ENCODE measurements around the gene ARL2. TPM values are rescaled to one million over a fixed set of nuclear protein-coding genes. Genes with fewer than 3 reads are reported as not detected.
A peak's percentile ranks its signal among the peaks of the same experiment; 100 is the strongest.

Gene ARL2
- total RNA-seq, 1 experiment from 2014 or later = 171 TPM

GRCh38 chr11:65026810-65027209, 12.8 kb downstream of the ARL2 start:
- ATAC-seq = no peak
- TF ChIP-seq NR1H2 (CRISPR knock-in tag; IDR thresholded peaks at IDR 0.05) (no peak), ZNF396 (CRISPR knock-in tag; IDR thresholded peaks at IDR 0.05; ENCODE audit: borderline replicate concordance) (no peak), ETV6 (CRISPR knock-in tag; IDR thresholded peaks at IDR 0.05) (no peak), OVOL2 (CRISPR knock-in tag; IDR thresholded peaks at IDR 0.05; ENCODE audit: borderline replicate concordance) (no peak), FOXK1 (CRISPR knock-in tag; IDR thresholded peaks at IDR 0.05) (no peak), FOXP4 (CRISPR knock-in tag; IDR thresholded peaks at IDR 0.05) (no peak), ZNF423 (CRISPR knock-in tag; IDR thresholded peaks at IDR 0.05) (no peak), RORB (CRISPR knock-in tag; IDR thresholded peaks at IDR 0.05) (no peak), CREM (CRISPR knock-in tag; IDR thresholded peaks at IDR 0.05) (no peak), FOXP1 (CRISPR knock-in tag; IDR thresholded peaks at IDR 0.05; ENCODE audit: borderline replicate concordance) (no peak), PRRX2 (CRISPR knock-in tag; IDR thresholded peaks at IDR 0.05) (no peak), FOXJ3 (CRISPR knock-in tag; IDR thresholded peaks at IDR 0.05; ENCODE audit: borderline replicate concordance) (no peak)
- TF ChIP-seq, protein P1, sequence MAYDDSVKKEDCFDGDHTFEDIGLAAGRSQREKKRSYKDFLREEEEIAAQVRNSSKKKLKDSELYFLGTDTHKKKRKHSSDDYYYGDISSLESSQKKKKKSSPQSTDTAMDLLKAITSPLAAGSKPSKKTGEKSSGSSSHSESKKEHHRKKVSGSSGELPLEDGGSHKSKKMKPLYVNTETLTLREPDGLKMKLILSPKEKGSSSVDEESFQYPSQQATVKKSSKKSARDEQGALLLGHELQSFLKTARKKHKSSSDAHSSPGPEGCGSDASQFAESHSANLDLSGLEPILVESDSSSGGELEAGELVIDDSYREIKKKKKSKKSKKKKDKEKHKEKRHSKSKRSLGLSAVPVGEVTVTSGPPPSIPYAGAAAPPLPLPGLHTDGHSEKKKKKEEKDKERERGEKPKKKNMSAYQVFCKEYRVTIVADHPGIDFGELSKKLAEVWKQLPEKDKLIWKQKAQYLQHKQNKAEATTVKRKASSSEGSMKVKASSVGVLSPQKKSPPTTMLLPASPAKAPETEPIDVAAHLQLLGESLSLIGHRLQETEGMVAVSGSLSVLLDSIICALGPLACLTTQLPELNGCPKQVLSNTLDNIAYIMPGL (CRISPR knock-in tag; IDR thresholded peaks at IDR 0.05) = no peak
- TF ChIP-seq, protein P2, sequence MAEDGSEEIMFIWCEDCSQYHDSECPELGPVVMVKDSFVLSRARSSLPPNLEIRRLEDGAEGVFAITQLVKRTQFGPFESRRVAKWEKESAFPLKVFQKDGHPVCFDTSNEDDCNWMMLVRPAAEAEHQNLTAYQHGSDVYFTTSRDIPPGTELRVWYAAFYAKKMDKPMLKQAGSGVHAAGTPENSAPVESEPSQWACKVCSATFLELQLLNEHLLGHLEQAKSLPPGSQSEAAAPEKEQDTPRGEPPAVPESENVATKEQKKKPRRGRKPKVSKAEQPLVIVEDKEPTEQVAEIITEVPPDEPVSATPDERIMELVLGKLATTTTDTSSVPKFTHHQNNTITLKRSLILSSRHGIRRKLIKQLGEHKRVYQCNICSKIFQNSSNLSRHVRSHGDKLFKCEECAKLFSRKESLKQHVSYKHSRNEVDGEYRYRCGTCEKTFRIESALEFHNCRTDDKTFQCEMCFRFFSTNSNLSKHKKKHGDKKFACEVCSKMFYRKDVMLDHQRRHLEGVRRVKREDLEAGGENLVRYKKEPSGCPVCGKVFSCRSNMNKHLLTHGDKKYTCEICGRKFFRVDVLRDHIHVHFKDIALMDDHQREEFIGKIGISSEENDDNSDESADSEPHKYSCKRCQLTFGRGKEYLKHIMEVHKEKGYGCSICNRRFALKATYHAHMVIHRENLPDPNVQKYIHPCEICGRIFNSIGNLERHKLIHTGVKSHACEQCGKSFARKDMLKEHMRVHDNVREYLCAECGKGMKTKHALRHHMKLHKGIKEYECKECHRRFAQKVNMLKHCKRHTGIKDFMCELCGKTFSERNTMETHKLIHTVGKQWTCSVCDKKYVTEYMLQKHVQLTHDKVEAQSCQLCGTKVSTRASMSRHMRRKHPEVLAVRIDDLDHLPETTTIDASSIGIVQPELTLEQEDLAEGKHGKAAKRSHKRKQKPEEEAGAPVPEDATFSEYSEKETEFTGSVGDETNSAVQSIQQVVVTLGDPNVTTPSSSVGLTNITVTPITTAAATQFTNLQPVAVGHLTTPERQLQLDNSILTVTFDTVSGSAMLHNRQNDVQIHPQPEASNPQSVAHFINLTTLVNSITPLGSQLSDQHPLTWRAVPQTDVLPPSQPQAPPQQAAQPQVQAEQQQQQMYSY (CRISPR knock-in tag; IDR thresholded peaks at IDR 0.05) = no peak
- TF ChIP-seq, protein P3, sequence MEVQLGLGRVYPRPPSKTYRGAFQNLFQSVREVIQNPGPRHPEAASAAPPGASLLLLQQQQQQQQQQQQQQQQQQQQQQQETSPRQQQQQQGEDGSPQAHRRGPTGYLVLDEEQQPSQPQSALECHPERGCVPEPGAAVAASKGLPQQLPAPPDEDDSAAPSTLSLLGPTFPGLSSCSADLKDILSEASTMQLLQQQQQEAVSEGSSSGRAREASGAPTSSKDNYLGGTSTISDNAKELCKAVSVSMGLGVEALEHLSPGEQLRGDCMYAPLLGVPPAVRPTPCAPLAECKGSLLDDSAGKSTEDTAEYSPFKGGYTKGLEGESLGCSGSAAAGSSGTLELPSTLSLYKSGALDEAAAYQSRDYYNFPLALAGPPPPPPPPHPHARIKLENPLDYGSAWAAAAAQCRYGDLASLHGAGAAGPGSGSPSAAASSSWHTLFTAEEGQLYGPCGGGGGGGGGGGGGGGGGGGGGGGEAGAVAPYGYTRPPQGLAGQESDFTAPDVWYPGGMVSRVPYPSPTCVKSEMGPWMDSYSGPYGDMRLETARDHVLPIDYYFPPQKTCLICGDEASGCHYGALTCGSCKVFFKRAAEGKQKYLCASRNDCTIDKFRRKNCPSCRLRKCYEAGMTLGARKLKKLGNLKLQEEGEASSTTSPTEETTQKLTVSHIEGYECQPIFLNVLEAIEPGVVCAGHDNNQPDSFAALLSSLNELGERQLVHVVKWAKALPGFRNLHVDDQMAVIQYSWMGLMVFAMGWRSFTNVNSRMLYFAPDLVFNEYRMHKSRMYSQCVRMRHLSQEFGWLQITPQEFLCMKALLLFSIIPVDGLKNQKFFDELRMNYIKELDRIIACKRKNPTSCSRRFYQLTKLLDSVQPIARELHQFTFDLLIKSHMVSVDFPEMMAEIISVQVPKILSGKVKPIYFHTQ (CRISPR knock-in tag; IDR thresholded peaks at IDR 0.05) = no peak
- TF ChIP-seq, protein P4, sequence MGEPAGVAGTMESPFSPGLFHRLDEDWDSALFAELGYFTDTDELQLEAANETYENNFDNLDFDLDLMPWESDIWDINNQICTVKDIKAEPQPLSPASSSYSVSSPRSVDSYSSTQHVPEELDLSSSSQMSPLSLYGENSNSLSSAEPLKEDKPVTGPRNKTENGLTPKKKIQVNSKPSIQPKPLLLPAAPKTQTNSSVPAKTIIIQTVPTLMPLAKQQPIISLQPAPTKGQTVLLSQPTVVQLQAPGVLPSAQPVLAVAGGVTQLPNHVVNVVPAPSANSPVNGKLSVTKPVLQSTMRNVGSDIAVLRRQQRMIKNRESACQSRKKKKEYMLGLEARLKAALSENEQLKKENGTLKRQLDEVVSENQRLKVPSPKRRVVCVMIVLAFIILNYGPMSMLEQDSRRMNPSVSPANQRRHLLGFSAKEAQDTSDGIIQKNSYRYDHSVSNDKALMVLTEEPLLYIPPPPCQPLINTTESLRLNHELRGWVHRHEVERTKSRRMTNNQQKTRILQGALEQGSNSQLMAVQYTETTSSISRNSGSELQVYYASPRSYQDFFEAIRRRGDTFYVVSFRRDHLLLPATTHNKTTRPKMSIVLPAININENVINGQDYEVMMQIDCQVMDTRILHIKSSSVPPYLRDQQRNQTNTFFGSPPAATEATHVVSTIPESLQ (CRISPR knock-in tag; IDR thresholded peaks at IDR 0.05) = no peak
- H3K9me3 Mint-ChIP-seq = no peaks in the 10 kb centered on the region
- DNase-seq (ENCODE audit: low spot score) = no peak
- ChIA-PET CTCF (interaction anchor here (0.7 to 3.6 kb wide), 6 partner anchors 12 to 178 kb away, joined by 3 to 23 read pairs (median 4); partner anchors contain the start of genes ARL2, SAC3D1 and VPS51), POLR2A (no interaction called here)
- 0 out of 2 replicates have a peak overlapping the region, but pooled peaks have one; percentile 3 for H3K27ac Mint-ChIP-seq
- peaks cover 5% of the 10 kb centered on the region; the same call in 1 of the 2 replicates for H3K36me3 Mint-ChIP-seq
- peak overlapping the region; percentile 67 for H3K4me3 Mint-ChIP-seq
- H3K4me1 Mint-ChIP-seq = peaks cover 9% of the 10 kb centered on the region
- peaks cover 5% of the 10 kb centered on the region for H3K27me3 Mint-ChIP-seq (ENCODE audit: low read depth)

Data from WTC11 (cell line).